HS-5 (cell line): ENCODE data around the gene TANGO2.

Experiments
- DNase-seq: peaks from one replicate; pipeline ENCODE4 v3.0.0-alpha.2; 2012; ENCODE audit warnings: low read depth

TANGO2 gene

GRCh38 chr22:20026996-20027601 is 6.2 kb downstream of the TANGO2 start:
- DNase-seq: no peak

- DNase-seq: no peak
Observed at GRCh38 chr22:20027966-20028854, 7.3 kb downstream of the TANGO2 start.

GRCh38 chr22:20028855-20029549 is 8.1 kb downstream of the TANGO2 start:
- no peak for DNase-seq

- DNase-seq: no peak
Observed at GRCh38 chr22:20029550-20030225, 8.8 kb downstream of the TANGO2 start.

GRCh38 chr22:20031732-20032406 is 11.0 kb downstream of the TANGO2 start:
- DNase-seq: no peak

GRCh38 chr22:20032407-20032991 is 11.6 kb downstream of the TANGO2 start:
- no peak for DNase-seq

- DNase-seq: no peak
Observed at GRCh38 chr22:20033045-20033706, 12.3 kb downstream of the TANGO2 start.

- DNase-seq: no peak
Observed at GRCh38 chr22:20034143-20034542, 13.2 kb downstream of the TANGO2 start.

- no peak for DNase-seq
Observed at GRCh38 chr22:20035375-20036083, 14.6 kb downstream of the TANGO2 start.

- no peak for DNase-seq
Observed at GRCh38 chr22:20036084-20036482, 15.2 kb downstream of the TANGO2 start.

GRCh38 chr22:20036535-20037392 is 15.9 kb downstream of the TANGO2 start:
- DNase-seq: no peak

GRCh38 chr22:20037419-20037818 is 16.5 kb downstream of the TANGO2 start:
- DNase-seq: no peak

GRCh38 chr22:20038574-20038973 is 17.7 kb downstream of the TANGO2 start:
- no peak for DNase-seq

- no peak for DNase-seq
Observed at GRCh38 chr22:20039683-20040325, 18.9 kb downstream of the TANGO2 start.

GRCh38 chr22:20040327-20041200 is 19.7 kb downstream of the TANGO2 start:
- DNase-seq: no peak

GRCh38 chr22:20043057-20043996 is 22.4 kb downstream of the TANGO2 start:
- no peak for DNase-seq

- no peak for DNase-seq
Observed at GRCh38 chr22:20043997-20044342, 23.1 kb downstream of the TANGO2 start.
